Measurements from ENCODE around the gene PRM2.

Gene PRM2

GRCh38 chr16:11276143-11276895 is at the start of gene PRM2:
Gene PRM2 (minus strand): TSS chr16:11276480. CDS start chr16:11276370, 110 bp downstream.
- no peak for DNase-seq

GRCh38 chr16:11325404-11326083 is 49.3 kb upstream of the PRM2 start:
- no peak for DNase-seq

- no peak for DNase-seq
Observed at GRCh38 chr16:11323551-11324336, 47.5 kb upstream of the PRM2 start.

- DNase-seq = no peak
Observed at GRCh38 chr16:11322823-11323222, 46.5 kb upstream of the PRM2 start.

GRCh38 chr16:11321662-11322061 is 45.4 kb upstream of the PRM2 start:
- DNase-seq = no peak

- DNase-seq = no peak
Observed at GRCh38 chr16:11320170-11320569, 43.9 kb upstream of the PRM2 start.

- DNase-seq = no peak
Observed at GRCh38 chr16:11319529-11320146, 43.4 kb upstream of the PRM2 start.

- DNase-seq = no peak
Observed at GRCh38 chr16:11318817-11319216, 42.5 kb upstream of the PRM2 start.

- DNase-seq = no peak
Observed at GRCh38 chr16:11316331-11317015, 40.2 kb upstream of the PRM2 start.

- no peak for DNase-seq
Observed at GRCh38 chr16:11315510-11315909, 39.2 kb upstream of the PRM2 start.

- DNase-seq = no peak
Observed at GRCh38 chr16:11314309-11314894, 38.1 kb upstream of the PRM2 start.

GRCh38 chr16:11313493-11314308 is 37.4 kb upstream of the PRM2 start:
- no peak for DNase-seq

- DNase-seq = no peak
Observed at GRCh38 chr16:11312718-11313492, 36.6 kb upstream of the PRM2 start.

- DNase-seq = no peak
Observed at GRCh38 chr16:11310997-11311561, 34.8 kb upstream of the PRM2 start.

GRCh38 chr16:11310634-11310977 is 34.3 kb upstream of the PRM2 start:
- DNase-seq = no peak

GRCh38 chr16:11309895-11310633 is 33.8 kb upstream of the PRM2 start:
- DNase-seq = no peak

GRCh38 chr16:11308493-11309283 is 32.4 kb upstream of the PRM2 start:
- DNase-seq = no peak

- no peak for DNase-seq
Observed at GRCh38 chr16:11307639-11308492, 31.6 kb upstream of the PRM2 start.

All from stimulated activated CD4-positive, alpha-beta T cell treated with anti-CD3 and anti-CD28 coated beads, Interleukin-4, amount 100 ng/mL, for 1 hour (primary cell).